Liver (tissue), 9 donors: ENCODE results near the gene CCNYL1. TPM values are rescaled to one million over a fixed set of nuclear protein-coding genes. Genes with fewer than 3 reads are reported as not detected.

Source experiments
- DNase-seq: peaks from one replicate; pipeline ENCODE4 v3.0.0-alpha.2; 2017; ENCODE audit warnings: low spot score
- H3K27ac ChIP-seq, 2 donors: one replicate each; pipeline ENCODE4 v1.7.0; 2013; ENCODE audit warnings: inconsistent platforms in 2 of 2, low read length in 2 of 2, control low read depth in 1 of 2, low read depth in 1 of 2, mild to moderate bottlenecking in 1 of 2
- H3K27me3 ChIP-seq, 4 donors: one replicate each; pipeline versions ENCODE4 v1.6.1 to v1.7.0; 2013; ENCODE audit warnings: low read length in 3 of 4, inconsistent platforms in 1 of 4, mild to moderate bottlenecking in 1 of 4, moderate library complexity in 1 of 4; ENCODE audit not compliant: control insufficient read depth in 4 of 4, insufficient read depth in 4 of 4
- H3K36me3 ChIP-seq, 4 donors: one replicate each; pipeline versions ENCODE4 v1.6.1 to v1.7.0; 2013; ENCODE audit warnings: low read length in 3 of 4, mild to moderate bottlenecking in 3 of 4, low read depth in 1 of 4, moderate library complexity in 1 of 4; ENCODE audit not compliant: control insufficient read depth in 4 of 4, insufficient read depth in 3 of 4
- H3K4me1 ChIP-seq, 4 donors: one replicate each; pipeline versions ENCODE4 v1.6.1 to v1.7.0; 2013; ENCODE audit warnings: low read length in 3 of 4, mild to moderate bottlenecking in 3 of 4, moderate library complexity in 1 of 4; ENCODE audit not compliant: control insufficient read depth in 4 of 4, insufficient read depth in 4 of 4
- H3K4me3 ChIP-seq, 3 donors: one replicate each; pipeline versions ENCODE4 v1.6.1 to v1.7.0; 2013; ENCODE audit warnings: low read length in 3 of 3, control low read depth in 1 of 3, low read depth in 1 of 3, mild to moderate bottlenecking in 1 of 3
- H3K9ac ChIP-seq, 2 donors: one replicate each; pipeline ENCODE4 v1.7.0; 2013; ENCODE audit warnings: low read length in 2 of 2, mild to moderate bottlenecking in 2 of 2, moderate library complexity in 2 of 2, control low read depth in 1 of 2, low read depth in 1 of 2
- H3K9me3 ChIP-seq, 4 donors: one replicate each; pipeline versions ENCODE4 v1.6.1 to v1.7.0; 2013; ENCODE audit warnings: low read length in 3 of 4; ENCODE audit not compliant: control insufficient read depth in 4 of 4
- ATF3 ChIP-seq: IDR thresholded peaks from 2 replicates; pipeline ENCODE4 v1.6.1; 2016; ENCODE audit warnings: antibody characterized with exemption
- CTCF ChIP-seq: fragments of 150-350 bp; IDR thresholded peaks from 2 replicates; pipeline ENCODE4 v1.5.1; 2017; ENCODE audit warnings: improper control_type of control experiment, low read depth, low read length; ENCODE audit not compliant: missing input control
- EGR1 ChIP-seq, 2 donors: IDR thresholded peaks; 2 replicates each; pipeline ENCODE4 v1.6.1; 2016 to 2018; ENCODE audit warnings: antibody characterized with exemption in 2 of 2, low read depth in 2 of 2
- FOXA1 ChIP-seq: IDR thresholded peaks from 2 replicates; pipeline ENCODE4 v1.6.1; 2016; ENCODE audit warnings: antibody characterized with exemption
- FOXA2 ChIP-seq: IDR thresholded peaks from 2 replicates; pipeline ENCODE4 v1.6.1; 2016; ENCODE audit warnings: antibody characterized with exemption
- GABPA ChIP-seq, 2 donors: IDR thresholded peaks in 1 of 2; conservative IDR thresholded peaks in 1 of 2; 2 replicates each; pipeline ENCODE4 v1.6.1; 2016; ENCODE audit warnings: antibody characterized with exemption in 2 of 2, mild to moderate bottlenecking in 1 of 2, moderate library complexity in 1 of 2
- HNF4A ChIP-seq, 2 donors: conservative IDR thresholded peaks; 2 replicates each; pipeline ENCODE4 v1.6.1; 2016; ENCODE audit warnings: antibody characterized with exemption in 2 of 2, mild to moderate bottlenecking in 2 of 2
- HNF4G ChIP-seq: IDR thresholded peaks from 2 replicates; pipeline ENCODE4 v1.6.1; 2016; ENCODE audit warnings: antibody characterized with exemption
- JUND ChIP-seq, 2 donors: IDR thresholded peaks; 2 replicates each; pipeline ENCODE4 v1.6.1; 2016; ENCODE audit warnings: antibody characterized with exemption in 2 of 2
- MAX ChIP-seq: IDR thresholded peaks from 2 replicates; pipeline ENCODE4 v1.6.1; 2016; ENCODE audit warnings: antibody characterized with exemption
- NR2F2 ChIP-seq: IDR thresholded peaks from 2 replicates; pipeline ENCODE4 v1.6.1; 2016; ENCODE audit warnings: antibody characterized with exemption
- RAD21 ChIP-seq, 2 donors: IDR thresholded peaks; 2 replicates each; pipeline ENCODE4 v1.6.1; 2016; ENCODE audit warnings: antibody characterized with exemption in 2 of 2, mild to moderate bottlenecking in 2 of 2
- REST ChIP-seq: IDR thresholded peaks from 2 replicates; pipeline ENCODE4 v1.6.1; 2016; ENCODE audit warnings: antibody characterized with exemption, mild to moderate bottlenecking
- RXRA ChIP-seq, 2 donors: IDR thresholded peaks; 2 replicates each; pipeline ENCODE4 v1.6.1; 2017 to 2018; ENCODE audit warnings: antibody characterized with exemption in 2 of 2, mild to moderate bottlenecking in 1 of 2
- SP1 ChIP-seq: IDR thresholded peaks from 2 replicates; pipeline ENCODE4 v1.6.1; 2018; ENCODE audit warnings: antibody characterized with exemption, mild to moderate bottlenecking
- TAF1 ChIP-seq: conservative IDR thresholded peaks from 2 replicates; pipeline ENCODE4 v1.6.1; 2016; ENCODE audit warnings: antibody characterized with exemption, mild to moderate bottlenecking
- YY1 ChIP-seq: IDR thresholded peaks from 2 replicates; pipeline ENCODE4 v1.6.1; 2016; ENCODE audit warnings: antibody characterized with exemption, mild to moderate bottlenecking
- ZBTB33 ChIP-seq: IDR thresholded peaks from 2 replicates; pipeline ENCODE4 v1.6.1; 2016; ENCODE audit warnings: antibody characterized with exemption
- WGBS: extraction: QIAGEN DNeasy Blood & Tissue Kit; methylation state at CpG from one replicate; pipeline ENCODE4 v1.1.7; 2013; 5-methylcytosine and 5-hydroxymethylcytosine counted together
- polyA plus RNA-seq, 2 donors: library from polyadenylated mRNA; stranded (reverse) in 1 of 2; unstranded in 1 of 2; fragments of 200-250 nt in 1 of 2; fragments of >200 nt in 1 of 2; fragmentation: Nextera tagmentation in 1 of 2; extraction: Ambion mirVana in 1 of 2; gene quantifications; one replicate each; pipeline versions ENCODE4 v1.2.1 to v1.2.3, GENCODE V29; 2013 to 2015
- total RNA-seq, 2 donors: library from RNA; depleted of rRNA; stranded (reverse); fragments of >200 nt; gene quantifications; one replicate each; pipeline ENCODE4 v1.2.3, GENCODE V29; 2014
- donor health status: healthy.
- donor health status: healthy.
- donor health status: healthy.
- donor health status: healthy.
- donor health status: healthy.

The CCNYL1 gene
- total and polyA plus RNA-seq, 4 donors, result 5.8 to 9.3 (median 8.2) TPM

GRCh38 chr2:207704671-207705070, 6.8 kb upstream of the CCNYL1 start:
- DNase-seq, result no peak
- Histone ChIP-seq H3K9me3 (no peaks in the 10 kb centered on the region), H3K27ac (no peak overlapping the region), H3K36me3 (no peaks in the 10 kb centered on the region), H3K4me3 (no peak overlapping the region), H3K27me3 (no peaks in the 10 kb centered on the region), H3K4me1 (no peaks in the 10 kb centered on the region), H3K9ac (no peak overlapping the region)
- no peak for TF ChIP-seq EGR1 (IDR thresholded peaks at IDR 0.05; ENCODE audit: low read depth in 2 of 2)
- TF ChIP-seq REST, result no peak
- TF ChIP-seq RAD21 (IDR thresholded peaks at IDR 0.05), result no peak
- TF ChIP-seq JUND (IDR thresholded peaks at IDR 0.05), result no peak
- TF ChIP-seq ATF3, result no peak

- WGBS, result 69% methylated on average over 4 of the region's 4 CpGs
These were observed 4.2 kb upstream of the CCNYL1 start for GRCh38 chr2:207706936-207707860.

More at GRCh38 chr2:207706936-207707860, 4.2 kb upstream of the CCNYL1 start:
- Histone ChIP-seq H3K27ac (no peak overlapping the region), H3K36me3 (no peaks in the 10 kb centered on the region), H3K9me3 (no peaks in the 10 kb centered on the region), H3K4me1 (peaks cover 0 to 7% (median 2%) of the 10 kb centered on the region in 4 donors), H3K9ac (no peak overlapping the region), H3K27me3 (no peaks in the 10 kb centered on the region), H3K4me3 (no peak overlapping the region)
- TF ChIP-seq RXRA (IDR thresholded peaks at IDR 0.05), result no peak
- TF ChIP-seq RAD21 (IDR thresholded peaks at IDR 0.05), result no peak
- no peak for TF ChIP-seq GABPA (IDR thresholded peaks at IDR 0.05 in 1 of 2, conservative IDR thresholded peaks at IDR 0.05 in 1 of 2)
- TF ChIP-seq ZBTB33, result no peak
- TF ChIP-seq TAF1, result no peak
- TF ChIP-seq YY1, result no peak
- no peak for TF ChIP-seq NR2F2
- TF ChIP-seq HNF4A (conservative IDR thresholded peaks at IDR 0.05), result no peak
- no peak for TF ChIP-seq MAX
- no peak for TF ChIP-seq FOXA1
- TF ChIP-seq ATF3, result no peak
- TF ChIP-seq SP1, result no peak
- TF ChIP-seq HNF4G, result no peak
- no peak for TF ChIP-seq CTCF
- no peak for TF ChIP-seq JUND (IDR thresholded peaks at IDR 0.05)
- no peak for TF ChIP-seq REST
- TF ChIP-seq EGR1 (IDR thresholded peaks at IDR 0.05; ENCODE audit: low read depth in 2 of 2), result no peak
- no peak for TF ChIP-seq FOXA2
- DNase-seq, result no peak
